Stimulated activated CD8-positive, alpha-beta memory T cell treated with anti-CD3 and anti-CD28 coated beads, Interleukin-4, amount 100 ng/mL, for 4 hours (primary cell): ENCODE results near the gene POLR1F.
A peak's percentile ranks its signal among the peaks of the same experiment; 100 is the strongest.
"Not testable (repeated sequence)": the region's sequence is repeated elsewhere in the genome, so short reads cannot be mapped to it uniquely, and the experiment has no call there.

ENCODE experiments used
- DNase-seq, 2 donors: peaks; one replicate each; pipeline ENCODE4 v3.0.0-alpha.2; 2020; ENCODE audit warnings: low read depth in 2 of 2, low spot score in 1 of 2

The POLR1F gene

GRCh38 chr7:19708397-19709248 lies at the start of gene POLR1F:
Gene POLR1F (minus strand): TSS chr7:19709037. CDS start chr7:19709016, 21 bp downstream.
- DNase-seq = peak; percentile 84 to 91

GRCh38 chr7:19754521-19755116 lies 45.8 kb upstream of the POLR1F start:
- no peak for DNase-seq

GRCh38 chr7:19752020-19752419 lies 43.2 kb upstream of the POLR1F start:
- no peak for DNase-seq

GRCh38 chr7:19749658-19750057 lies 40.8 kb upstream of the POLR1F start:
- no peak for DNase-seq

DNA sequence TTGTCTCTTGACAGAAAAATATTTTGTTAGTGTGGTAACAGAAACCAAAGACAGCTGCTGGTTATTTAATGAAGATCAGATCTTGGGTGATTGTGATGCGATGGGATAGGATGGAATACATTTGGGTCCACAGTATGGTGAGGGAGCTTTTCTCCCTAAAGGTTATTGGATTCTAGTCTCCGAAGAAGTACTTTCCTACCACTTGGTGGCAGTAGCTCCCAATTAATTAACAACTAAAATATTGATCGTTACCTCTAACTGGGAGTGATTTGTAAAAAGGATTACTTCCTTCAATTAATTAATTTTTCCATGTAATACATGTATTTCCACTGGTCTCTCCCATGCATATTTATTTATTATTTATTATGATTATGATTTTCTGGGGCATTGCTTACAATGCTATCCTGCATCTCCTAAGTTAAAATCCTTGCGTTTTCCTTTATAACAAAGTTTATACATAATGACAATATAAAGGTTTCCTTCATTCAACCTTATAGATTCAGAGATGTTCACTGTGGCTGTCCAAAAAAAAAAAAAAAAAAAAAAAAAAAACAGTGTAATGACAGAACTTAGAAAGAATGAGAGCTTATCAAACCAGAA lies 39.0 kb upstream of the POLR1F start:
- DNase-seq = no peak

GRCh38 chr7:19744075-19744474 lies 35.2 kb upstream of the POLR1F start:
- DNase-seq = no peak

GRCh38 chr7:19728716-19729115 lies 19.9 kb upstream of the POLR1F start:
- DNase-seq = no peak

DNA sequence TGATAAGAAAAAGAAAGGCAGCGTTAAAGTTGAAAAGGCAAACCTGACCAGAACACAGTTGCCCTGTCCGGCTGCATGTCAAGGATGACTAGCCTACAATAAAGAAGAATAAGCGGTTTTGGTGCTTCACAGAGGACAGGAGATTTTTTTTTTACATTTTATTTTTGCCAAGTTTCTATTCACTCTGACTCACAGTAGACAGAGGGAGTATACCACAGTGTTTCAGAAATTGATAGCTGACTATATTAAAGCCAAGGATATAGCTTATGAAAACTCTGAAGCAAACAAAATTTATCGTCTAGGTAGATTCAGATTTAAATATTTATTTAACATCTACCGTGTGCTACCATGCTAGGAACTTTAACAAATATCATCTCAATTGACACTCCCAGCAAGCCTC lies 16.9 kb upstream of the POLR1F start:
- DNase-seq = no peak

DNA sequence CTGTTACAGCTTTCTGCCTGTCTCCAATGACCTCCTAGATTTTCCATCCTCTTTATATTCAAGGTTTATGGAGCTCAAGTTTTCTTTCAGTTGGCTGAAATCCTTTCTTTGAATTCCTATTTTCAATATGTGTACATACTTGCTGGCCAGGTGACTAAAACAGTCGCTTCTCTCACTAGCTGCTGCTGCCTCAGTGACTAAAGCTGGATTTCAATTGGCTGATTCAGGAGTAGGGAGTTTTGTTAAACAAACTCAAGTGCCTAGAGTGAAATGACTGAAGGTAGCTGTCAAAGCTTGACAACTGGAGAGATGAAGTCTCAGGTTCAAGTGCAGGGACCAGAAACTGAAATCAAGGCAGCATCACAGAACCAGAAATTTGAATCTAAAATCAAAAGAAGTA lies 6.7 kb upstream of the POLR1F start:
- no peak for DNase-seq

DNA sequence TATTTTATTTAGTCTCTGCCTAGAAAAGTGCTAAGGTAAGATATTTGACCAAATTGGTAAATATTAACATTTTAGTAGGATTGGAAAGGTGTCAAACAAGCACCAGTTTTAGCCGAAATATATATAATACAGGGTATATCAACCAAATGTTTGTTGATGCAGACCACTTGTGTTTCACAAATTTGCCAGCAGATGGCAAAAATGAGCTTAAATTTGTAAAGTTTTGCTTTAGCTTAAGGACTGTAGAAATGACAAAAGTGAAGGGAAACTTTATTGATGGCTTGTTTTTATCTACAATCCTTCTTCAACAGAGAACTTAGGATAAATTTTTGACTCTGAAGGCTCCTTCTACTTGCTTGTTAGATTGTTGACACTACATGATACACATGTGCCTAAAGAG lies 4.8 kb upstream of the POLR1F start:
- peak in 1 of 2 donors; percentile 15 for DNase-seq

DNA sequence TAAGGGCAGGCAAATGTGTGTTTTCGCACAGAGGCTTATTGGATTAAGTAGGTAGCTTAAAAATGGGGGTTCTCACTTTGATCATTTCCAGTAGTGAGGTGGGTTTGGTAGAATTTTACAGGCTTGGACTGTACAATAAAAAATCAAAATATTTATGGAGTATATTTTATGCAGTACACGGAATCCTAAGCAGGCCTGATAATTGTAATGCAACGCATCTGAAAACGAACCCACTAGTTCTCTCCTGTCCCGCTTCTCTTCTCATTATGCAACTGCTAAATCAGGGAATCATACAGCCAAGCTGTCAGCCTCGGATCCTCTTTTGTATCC lies 377 bp upstream of the POLR1F start:
- DNase-seq = no peak

GRCh38 chr7:19707240-19707639 lies 1.6 kb downstream of the POLR1F start:
- DNase-seq = no peak

DNA sequence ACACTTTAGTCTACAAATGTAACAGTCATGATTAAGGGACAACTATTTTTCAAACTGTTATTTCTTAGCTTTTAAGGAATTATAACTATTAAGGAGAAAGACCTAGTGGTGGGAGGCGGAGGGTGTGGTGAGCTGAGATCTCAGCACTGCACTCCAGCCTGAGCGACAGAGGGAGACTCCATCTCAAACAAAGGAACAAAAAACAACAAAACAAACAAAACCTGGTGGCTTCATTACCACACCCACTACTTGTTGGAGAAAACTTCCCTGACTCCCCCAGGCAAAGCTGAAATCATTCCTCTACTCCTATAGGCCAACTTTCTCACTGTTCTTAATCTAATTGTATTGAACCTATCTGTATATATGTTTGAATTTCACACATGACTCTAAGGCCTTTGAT lies 3.2 kb downstream of the POLR1F start:
- no peak for DNase-seq

- no peak for DNase-seq
Observed at GRCh38 chr7:19701471-19701870, 7.4 kb downstream of the POLR1F start.

GRCh38 chr7:19700936-19701335 lies 7.9 kb downstream of the POLR1F start:
- DNase-seq = no peak

GRCh38 chr7:19698331-19698730 lies 10.5 kb downstream of the POLR1F start:
- DNase-seq = no peak

- DNase-seq = no peak
Observed at GRCh38 chr7:19696926-19697325, 11.9 kb downstream of the POLR1F start.

DNA sequence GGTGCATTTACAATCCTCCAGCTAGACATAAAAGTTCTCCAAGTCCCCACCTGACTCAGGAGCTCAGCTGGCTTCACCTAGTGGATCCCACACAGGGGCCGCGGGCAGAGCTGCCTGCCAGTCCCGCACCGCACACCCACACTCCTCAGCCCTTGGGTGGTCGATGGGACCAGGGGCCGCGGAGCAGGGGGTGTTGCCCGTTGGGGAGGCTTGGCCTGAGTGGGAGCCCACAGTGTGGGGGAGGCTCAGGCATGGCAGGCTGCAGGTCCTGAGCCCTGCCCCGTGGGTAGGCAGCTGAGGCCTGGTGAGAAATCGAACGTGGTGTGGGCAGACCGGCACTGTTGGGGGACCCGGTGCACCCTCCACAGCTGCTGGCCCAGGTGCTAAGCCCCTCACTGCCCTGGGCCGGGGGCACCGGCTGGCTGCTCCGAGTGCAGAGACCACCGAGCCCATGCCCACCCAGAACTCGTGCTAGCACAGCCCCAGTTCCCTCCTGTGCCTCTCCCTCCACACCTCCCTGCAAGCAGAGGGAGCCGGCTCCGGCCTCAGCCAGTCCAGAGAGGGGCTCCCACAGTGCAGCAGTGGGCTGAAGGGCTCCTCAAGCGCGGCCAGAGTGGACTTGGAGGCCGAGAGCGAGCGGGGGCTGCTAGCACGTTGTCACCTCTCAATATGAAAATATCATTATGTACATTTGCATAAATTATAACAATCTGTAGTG lies 16.6 kb downstream of the POLR1F start:
- DNase-seq = no peak

GRCh38 chr7:19690736-19691135 lies 18.1 kb downstream of the POLR1F start:
- DNase-seq = no peak

- DNase-seq = not testable (repeated sequence)
Observed at GRCh38 chr7:19689130-19689529, 19.7 kb downstream of the POLR1F start.

GRCh38 chr7:19681596-19681995 lies 27.2 kb downstream of the POLR1F start:
- DNase-seq = no peak

DNA sequence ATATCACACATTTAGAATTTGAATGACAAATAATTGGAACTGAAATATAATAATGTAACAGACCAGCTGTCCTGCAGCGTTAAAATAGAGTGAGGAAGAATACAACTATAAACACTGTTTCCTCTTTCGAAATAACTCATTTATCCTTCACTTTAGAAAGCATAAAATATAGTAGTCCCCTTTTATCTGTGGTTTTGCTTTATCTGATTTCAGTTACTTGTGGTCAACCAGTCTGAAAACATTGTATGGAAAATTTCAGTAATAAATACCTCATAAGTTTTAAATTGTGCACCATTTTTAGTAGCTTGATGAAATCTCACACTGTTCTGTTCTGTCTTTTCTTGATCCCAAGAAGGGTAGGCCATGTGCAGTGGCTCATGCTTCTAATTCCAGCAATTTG lies 31.7 kb downstream of the POLR1F start:
- no peak for DNase-seq
